Measurements from ENCODE around the gene PRDM15. TPM values are rescaled to one million over a fixed set of nuclear protein-coding genes. Genes with fewer than 3 reads are reported as not detected.

The PRDM15 gene
- total RNA-seq, 2 donors from 2014 or later: 12.9 to 22.1 TPM

DNA sequence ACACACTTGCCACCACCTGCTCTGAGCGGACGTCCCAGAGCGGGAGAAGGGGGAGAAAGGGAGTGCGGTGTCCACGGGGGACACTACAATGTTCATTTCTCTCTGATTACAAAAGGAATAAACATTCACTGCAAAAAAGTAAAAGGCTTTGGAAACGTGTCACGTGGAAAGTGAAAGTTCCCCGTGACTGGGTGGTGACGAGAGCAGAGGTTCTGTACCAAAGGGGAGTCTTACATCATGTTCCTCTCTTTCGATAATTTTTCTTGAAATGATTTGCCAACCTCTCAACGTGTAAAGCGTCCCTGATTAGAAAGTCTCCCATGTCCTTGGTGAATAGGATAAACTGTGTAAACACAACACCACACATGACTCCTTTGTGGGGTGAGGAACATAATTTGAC lies 22.0 kb upstream of the PRDM15 start:
- H3K4me3 Mint-ChIP-seq: no peak overlapping the region
- DNase-seq (ENCODE audit: low spot score) (no peak), ATAC-seq (peak in 1 of 2 donors; percentile 12)
- no peaks in the 10 kb centered on the region for H3K36me3 Mint-ChIP-seq
- no peak overlapping the region for H3K27ac Mint-ChIP-seq
- H3K9me3 Mint-ChIP-seq: no peaks in the 10 kb centered on the region
- H3K27me3 Mint-ChIP-seq: peaks cover 0 to 12% of the 10 kb centered on the region in 2 donors
- H3K4me1 Mint-ChIP-seq (ENCODE audit: low read depth in 2 of 2): peaks cover 10 to 16% of the 10 kb centered on the region in 2 donors

- peaks cover 17 to 21% of the 10 kb centered on the region in 2 donors for H3K4me1 Mint-ChIP-seq (ENCODE audit: low read depth in 2 of 2)
- no peak overlapping the region for H3K4me3 Mint-ChIP-seq
- H3K27me3 Mint-ChIP-seq: peaks cover 0 to 18% of the 10 kb centered on the region in 2 donors
- ATAC-seq (no peak), DNase-seq (ENCODE audit: low spot score) (no peak)
- H3K36me3 Mint-ChIP-seq: no peaks in the 10 kb centered on the region
- no peaks in the 10 kb centered on the region for H3K9me3 Mint-ChIP-seq
- H3K27ac Mint-ChIP-seq: no peak overlapping the region
Measured at GRCh38 chr21:41900401-41900800, 21.3 kb upstream of the PRDM15 start.

GRCh38 chr21:41899426-41900202 lies 20.5 kb upstream of the PRDM15 start:
- peak; percentile 70 to 72 for ATAC-seq
- Mint-ChIP-seq H3K4me1 (ENCODE audit: low read depth in 2 of 2) (peaks cover 19 to 21% of the 10 kb centered on the region in 2 donors), H3K27me3 (peaks cover 0 to 18% of the 10 kb centered on the region in 2 donors), H3K36me3 (no peaks in the 10 kb centered on the region), H3K4me3 (peak overlapping the region; percentile 32), H3K9me3 (no peaks in the 10 kb centered on the region), H3K27ac (no peak overlapping the region)
- no peak for DNase-seq (ENCODE audit: low spot score)

DNA sequence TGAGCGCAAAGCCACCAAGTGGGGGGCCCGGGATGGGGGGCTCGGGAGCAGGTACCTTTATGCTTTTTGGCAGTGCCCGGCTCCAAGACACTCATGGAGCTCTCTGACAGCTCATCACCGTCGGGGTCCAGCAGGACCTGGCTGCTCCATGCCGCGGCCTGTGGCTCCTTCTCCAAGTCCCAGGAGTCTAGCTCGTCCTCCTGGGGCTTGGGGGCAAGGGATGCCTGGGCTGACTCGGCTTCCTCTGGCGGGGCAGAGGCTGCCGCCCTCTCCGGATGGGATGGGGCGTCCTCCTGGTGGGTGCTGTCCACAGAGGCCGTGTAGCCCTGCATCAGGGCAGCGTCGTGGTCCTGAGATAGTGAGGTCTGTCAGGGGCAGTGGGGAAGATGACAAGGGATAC lies 19.9 kb upstream of the PRDM15 start:
- no peak for ATAC-seq
- Mint-ChIP-seq H3K9me3 (no peaks in the 10 kb centered on the region), H3K4me1 (ENCODE audit: low read depth in 2 of 2) (peaks cover 19 to 21% of the 10 kb centered on the region in 2 donors), H3K4me3 (peak overlapping the region; percentile 32), H3K27me3 (peaks cover 0 to 18% of the 10 kb centered on the region in 2 donors), H3K36me3 (no peaks in the 10 kb centered on the region), H3K27ac (no peak overlapping the region)
- DNase-seq (ENCODE audit: low spot score): no peak

DNA sequence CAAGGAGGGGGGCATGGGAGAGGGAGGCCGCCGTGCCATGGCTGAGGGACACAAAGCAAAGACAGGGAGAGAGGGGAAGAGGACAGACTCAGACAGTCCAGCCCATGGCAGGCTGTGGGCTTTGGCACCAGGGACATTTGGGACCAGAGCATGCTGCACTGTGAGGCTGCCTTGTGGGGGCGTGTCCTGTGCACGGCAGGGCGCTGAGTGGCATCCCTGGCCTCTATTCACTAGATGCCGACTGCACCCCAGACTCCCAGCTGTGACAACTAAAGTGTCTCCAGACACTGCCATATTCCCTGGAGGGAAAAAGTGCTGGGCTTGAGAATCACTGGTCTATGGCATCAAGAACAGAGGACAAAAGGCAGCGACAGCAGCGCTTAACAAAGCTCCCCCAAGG lies 18.6 kb upstream of the PRDM15 start:
- H3K4me3 Mint-ChIP-seq: no peak overlapping the region
- no peaks in the 10 kb centered on the region for H3K36me3 Mint-ChIP-seq
- no peaks in the 10 kb centered on the region for H3K9me3 Mint-ChIP-seq
- no peak overlapping the region for H3K27ac Mint-ChIP-seq
- peaks cover 18 to 19% of the 10 kb centered on the region in 2 donors for H3K4me1 Mint-ChIP-seq (ENCODE audit: low read depth in 2 of 2)
- ATAC-seq: no peak
- peaks cover 0 to 18% of the 10 kb centered on the region in 2 donors for H3K27me3 Mint-ChIP-seq
- no peak for DNase-seq (ENCODE audit: low spot score)

GRCh38 chr21:41897047-41897669 lies 18.0 kb upstream of the PRDM15 start:
- Mint-ChIP-seq H3K4me1 (ENCODE audit: low read depth in 2 of 2) (peaks cover 18 to 19% of the 10 kb centered on the region in 2 donors), H3K4me3 (no peak overlapping the region), H3K36me3 (no peaks in the 10 kb centered on the region), H3K9me3 (no peaks in the 10 kb centered on the region), H3K27ac (no peak overlapping the region), H3K27me3 (peaks cover 0 to 18% of the 10 kb centered on the region in 2 donors)
- ATAC-seq (no peak), DNase-seq (ENCODE audit: low spot score) (no peak)

GRCh38 chr21:41895643-41896493 lies 16.7 kb upstream of the PRDM15 start:
- Mint-ChIP-seq H3K36me3 (no peaks in the 10 kb centered on the region), H3K27me3 (peaks cover 0 to 13% of the 10 kb centered on the region in 2 donors), H3K9me3 (no peaks in the 10 kb centered on the region), H3K4me1 (ENCODE audit: low read depth in 2 of 2) (peaks cover 11 to 19% of the 10 kb centered on the region in 2 donors), H3K4me3 (no peak overlapping the region), H3K27ac (peak overlapping the region in 1 of 2 donors; percentile 6)
- DNase-seq (ENCODE audit: low spot score): no peak
- ATAC-seq: peak in 1 of 2 donors; percentile 26

DNA sequence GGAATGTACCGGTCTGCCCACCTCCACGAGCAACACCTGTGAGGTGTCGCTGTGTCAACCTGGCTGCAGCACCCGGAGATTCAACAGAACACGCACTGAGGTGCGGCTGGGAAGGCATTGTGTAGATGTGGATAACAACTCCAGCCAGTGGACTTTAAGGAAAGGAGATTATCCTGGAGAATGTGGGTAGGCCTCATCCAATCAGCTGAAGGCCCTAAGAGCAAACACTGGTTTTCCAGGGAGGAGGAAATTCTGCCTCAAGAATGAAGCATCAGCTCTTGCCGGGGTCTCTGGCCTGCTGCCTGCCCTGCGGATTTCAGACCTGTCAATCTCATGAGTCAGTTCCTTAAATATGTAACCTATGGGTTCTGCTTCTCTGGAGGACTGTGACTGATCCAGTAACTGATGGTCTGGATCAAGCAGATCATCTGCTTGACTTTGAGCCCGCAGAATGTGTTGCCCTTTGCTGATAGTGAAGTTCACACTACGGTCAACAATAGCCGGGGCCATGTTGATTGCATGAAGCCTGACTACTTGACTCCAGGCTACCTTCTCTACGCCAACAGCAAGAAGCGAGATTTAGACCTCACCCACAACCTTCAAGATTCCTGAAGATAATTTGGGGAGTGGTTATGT lies 15.9 kb upstream of the PRDM15 start:
- ATAC-seq (no peak), DNase-seq (ENCODE audit: low spot score) (no peak)
- Mint-ChIP-seq H3K9me3 (no peaks in the 10 kb centered on the region), H3K27me3 (peaks cover 0 to 9% of the 10 kb centered on the region in 2 donors), H3K4me1 (ENCODE audit: low read depth in 2 of 2) (peaks cover 11 to 19% of the 10 kb centered on the region in 2 donors), H3K4me3 (no peak overlapping the region), H3K36me3 (no peaks in the 10 kb centered on the region), H3K27ac (no peak overlapping the region)

DNA sequence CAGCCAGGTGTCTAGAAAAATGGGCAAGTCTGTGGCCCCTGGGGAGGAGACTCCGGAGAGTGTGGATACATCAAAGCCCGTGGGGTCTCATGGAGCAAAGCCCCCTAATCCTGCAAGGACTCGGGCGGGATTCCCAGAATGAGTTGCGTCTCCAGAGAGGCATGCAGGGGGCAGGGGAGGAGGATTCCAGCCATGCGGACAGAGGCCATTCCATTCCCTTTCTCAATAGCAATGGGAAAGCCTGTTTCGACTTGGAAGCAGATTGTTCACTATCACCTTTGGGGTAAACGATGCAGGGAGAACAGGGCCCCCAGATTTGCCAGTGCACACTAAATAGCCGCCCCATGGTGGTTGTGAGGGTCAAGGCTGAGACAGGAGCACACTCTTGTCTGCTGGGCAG lies 15.4 kb upstream of the PRDM15 start:
- DNase-seq (ENCODE audit: low spot score) (no peak), ATAC-seq (no peak)
- Mint-ChIP-seq H3K36me3 (no peaks in the 10 kb centered on the region), H3K9me3 (no peaks in the 10 kb centered on the region), H3K4me1 (ENCODE audit: low read depth in 2 of 2) (peaks cover 10 to 17% of the 10 kb centered on the region in 2 donors), H3K4me3 (no peak overlapping the region), H3K27ac (no peak overlapping the region), H3K27me3 (peaks cover 0 to 9% of the 10 kb centered on the region in 2 donors)

GRCh38 chr21:41892726-41893125 lies 13.6 kb upstream of the PRDM15 start:
- Mint-ChIP-seq H3K27ac (no peak overlapping the region), H3K4me3 (no peak overlapping the region), H3K36me3 (no peaks in the 10 kb centered on the region), H3K9me3 (no peaks in the 10 kb centered on the region), H3K4me1 (ENCODE audit: low read depth in 2 of 2) (peaks cover 5 to 12% of the 10 kb centered on the region in 2 donors), H3K27me3 (peaks cover 0 to 9% of the 10 kb centered on the region in 2 donors)
- DNase-seq (ENCODE audit: low spot score) (no peak), ATAC-seq (no peak)

GRCh38 chr21:41891132-41891531 lies 12.0 kb upstream of the PRDM15 start:
- H3K36me3 Mint-ChIP-seq: no peaks in the 10 kb centered on the region
- DNase-seq (ENCODE audit: low spot score) (no peak), ATAC-seq (no peak)
- H3K4me3 Mint-ChIP-seq: no peak overlapping the region
- H3K4me1 Mint-ChIP-seq (ENCODE audit: low read depth in 2 of 2): peaks cover 5 to 9% of the 10 kb centered on the region in 2 donors
- no peak overlapping the region for H3K27ac Mint-ChIP-seq
- peaks cover 0 to 7% of the 10 kb centered on the region in 2 donors for H3K27me3 Mint-ChIP-seq
- H3K9me3 Mint-ChIP-seq: no peaks in the 10 kb centered on the region

GRCh38 chr21:41890355-41890754 lies 11.2 kb upstream of the PRDM15 start:
- peaks cover 0 to 2% of the 10 kb centered on the region in 2 donors for H3K4me1 Mint-ChIP-seq (ENCODE audit: low read depth in 2 of 2)
- no peak for DNase-seq (ENCODE audit: low spot score)
- no peak overlapping the region for H3K4me3 Mint-ChIP-seq
- no peaks in the 10 kb centered on the region for H3K27me3 Mint-ChIP-seq
- no peak for ATAC-seq
- no peak overlapping the region for H3K27ac Mint-ChIP-seq
- H3K36me3 Mint-ChIP-seq: no peaks in the 10 kb centered on the region
- H3K9me3 Mint-ChIP-seq: no peaks in the 10 kb centered on the region

GRCh38 chr21:41888749-41889376 lies 9.7 kb upstream of the PRDM15 start:
- no peaks in the 10 kb centered on the region for H3K4me1 Mint-ChIP-seq (ENCODE audit: low read depth in 2 of 2)
- ATAC-seq: peak in 1 of 2 donors; percentile 36

More at GRCh38 chr21:41888749-41889376, 9.7 kb upstream of the PRDM15 start:
- Mint-ChIP-seq H3K4me3 (no peak overlapping the region), H3K27ac (no peak overlapping the region), H3K9me3 (no peaks in the 10 kb centered on the region), H3K36me3 (no peaks in the 10 kb centered on the region), H3K27me3 (no peaks in the 10 kb centered on the region)
- no peak for DNase-seq (ENCODE audit: low spot score)

All from natural killer cell treated with Interleukin-12 subunit alpha and Interleukin-12 subunit beta and Interleukin-15 and Interleukin-18, amount 100 ng/mL, for 72 hours (primary cell).